Osteocyte (in vitro differentiated cells): ENCODE data around the gene EXOC6B. TPM values are rescaled to one million over a fixed set of nuclear protein-coding genes. Genes with fewer than 3 reads are reported as not detected.

ENCODE experiments used
- DNase-seq: peaks from one replicate; pipeline ENCODE4 v3.0.0; 2021; ENCODE audit warnings: mixed read lengths; ENCODE audit not compliant: unreplicated experiment; ENCODE audit errors: extremely low spot score
- H3K27ac Mint-ChIP-seq: one replicate; pipeline ENCODE4 v1.8.0; 2021; ENCODE audit warnings: mild to moderate bottlenecking, mixed read lengths; ENCODE audit not compliant: unreplicated experiment
- H3K27me3 Mint-ChIP-seq: one replicate; pipeline ENCODE4 v1.8.0; 2021; ENCODE audit warnings: mixed read lengths; ENCODE audit not compliant: unreplicated experiment
- H3K36me3 Mint-ChIP-seq: one replicate; pipeline ENCODE4 v1.8.0; 2021; ENCODE audit warnings: mixed read lengths; ENCODE audit not compliant: unreplicated experiment
- H3K4me1 Mint-ChIP-seq: one replicate; pipeline ENCODE4 v1.8.0; 2021; ENCODE audit warnings: mixed read lengths; ENCODE audit not compliant: unreplicated experiment
- H3K4me3 Mint-ChIP-seq: one replicate; pipeline ENCODE4 v1.8.0; 2021; ENCODE audit warnings: mild to moderate bottlenecking, moderate library complexity, mixed read lengths; ENCODE audit not compliant: unreplicated experiment
- H3K9me3 Mint-ChIP-seq: one replicate; pipeline ENCODE4 v1.8.0; 2021; ENCODE audit warnings: mixed read lengths; ENCODE audit not compliant: unreplicated experiment
- CTCF ChIP-seq: fragments of 200-600 bp; sonication (generic); IDR thresholded peaks from 2 replicates; pipeline ENCODE4 v1.5.0; 2021; ENCODE audit warnings: antibody characterized with exemption, mild to moderate bottlenecking, moderate library complexity
- total RNA-seq: library from RNA; stranded (reverse); gene quantifications from 2 replicates; pipeline ENCODE4 v1.2.1, GENCODE V29; 2021

The EXOC6B gene
- total RNA-seq, 1 donor from 2014 or later: 33.8 TPM

GRCh38 chr2:72673279-72673678 is 152.6 kb downstream of the EXOC6B start:
- H3K9me3 Mint-ChIP-seq: peaks cover 4% of the 10 kb centered on the region
- peaks cover 26% of the 10 kb centered on the region for H3K4me1 Mint-ChIP-seq
- no peak for TF ChIP-seq CTCF
- H3K4me3 Mint-ChIP-seq: no peak overlapping the region
- no peak overlapping the region for H3K27ac Mint-ChIP-seq
- H3K27me3 Mint-ChIP-seq: no peaks in the 10 kb centered on the region
- H3K36me3 Mint-ChIP-seq: peaks cover 8% of the 10 kb centered on the region
- no peak for DNase-seq

GRCh38 chr2:72669121-72669520 is 156.7 kb downstream of the EXOC6B start:
- H3K4me3 Mint-ChIP-seq: no peak overlapping the region
- no peak for DNase-seq
- peaks cover 30% of the 10 kb centered on the region for H3K9me3 Mint-ChIP-seq

GRCh38 chr2:72668647-72669046 is 157.2 kb downstream of the EXOC6B start:
- H3K4me3 Mint-ChIP-seq: no peak overlapping the region
- no peak overlapping the region for H3K27ac Mint-ChIP-seq
- peaks cover 4% of the 10 kb centered on the region for H3K4me1 Mint-ChIP-seq
- H3K27me3 Mint-ChIP-seq: no peaks in the 10 kb centered on the region
- H3K36me3 Mint-ChIP-seq: peaks cover 21% of the 10 kb centered on the region
- H3K9me3 Mint-ChIP-seq: peaks cover 30% of the 10 kb centered on the region
- no peak for DNase-seq
- TF ChIP-seq CTCF: no peak

More at GRCh38 chr2:72669121-72669520, 156.7 kb downstream of the EXOC6B start:
- no peak for TF ChIP-seq CTCF
- Mint-ChIP-seq H3K27ac (no peak overlapping the region), H3K36me3 (peaks cover 21% of the 10 kb centered on the region), H3K27me3 (no peaks in the 10 kb centered on the region), H3K4me1 (peaks cover 4% of the 10 kb centered on the region)

GRCh38 chr2:72665448-72665847 is 160.4 kb downstream of the EXOC6B start:
- DNase-seq: no peak
- H3K4me3 Mint-ChIP-seq: no peak overlapping the region
- peaks cover 4% of the 10 kb centered on the region for H3K4me1 Mint-ChIP-seq
- no peaks in the 10 kb centered on the region for H3K27me3 Mint-ChIP-seq
- H3K36me3 Mint-ChIP-seq: peaks cover 13% of the 10 kb centered on the region
- no peak overlapping the region for H3K27ac Mint-ChIP-seq
- peaks cover 25% of the 10 kb centered on the region for H3K9me3 Mint-ChIP-seq
- TF ChIP-seq CTCF: no peak

- no peak overlapping the region for H3K27ac Mint-ChIP-seq
- peaks cover 15% of the 10 kb centered on the region for H3K9me3 Mint-ChIP-seq
- H3K27me3 Mint-ChIP-seq: no peaks in the 10 kb centered on the region
- no peak for DNase-seq
- no peak overlapping the region for H3K4me3 Mint-ChIP-seq
- TF ChIP-seq CTCF: no peak
- peaks cover 5% of the 10 kb centered on the region for H3K36me3 Mint-ChIP-seq
- H3K4me1 Mint-ChIP-seq: no peaks in the 10 kb centered on the region
These were observed 163.8 kb downstream of the EXOC6B start for GRCh38 chr2:72661985-72662384.
